Endothelial cell of umbilical vein (primary cell): Measurements from ENCODE around the gene TSPAN9. TPM values are rescaled to one million over a fixed set of nuclear protein-coding genes. Genes with fewer than 3 reads are reported as not detected.

ENCODE experiments used
- BruUV-seq: library from RNA; stranded (reverse); fragments of 400-500 nt; replicated peaks from 2 replicates; lab custom pipeline; 2021; lab: Mats Ljungman, UMichigan
- CTCF ChIA-PET: fragments of 300-600, 350-600 bp; sonication (Branson Sonifier 250); formaldehyde crosslinking; loops from one replicate; lab custom pipeline; 2021; ENCODE audit warnings: antibody characterized with exemption, inconsistent platforms; lab: Charles Lee
- POLR2A ChIA-PET: fragments of 300-600, 350-600 bp; sonication (Branson Sonifier 250); formaldehyde crosslinking; loops from one replicate; lab custom pipeline; 2021; ENCODE audit warnings: antibody characterized with exemption, inconsistent platforms; lab: Charles Lee
- DNase-seq: peaks from one replicate; pipeline ENCODE4 v3.0.0-alpha.2; 2011; ENCODE audit warnings: low read depth, low spot score
- FAIRE-seq: peaks from 2 replicates; lab custom pipeline; 2011; peaks lifted over from hg19 to GRCh38; lab: Jason Lieb, UNC
- H2AFZ ChIP-seq: 2 replicates; pipeline ENCODE4 v1.6.0; 2012; ENCODE audit warnings: low read depth, low read length, control low read depth, inconsistent platforms
- H3K27ac ChIP-seq: 2 replicates; pipeline ENCODE4 v1.5.1; 2011; ENCODE audit warnings: low read depth, mild to moderate bottlenecking, control low read depth, low read length, moderate library complexity; ENCODE audit not compliant: insufficient read depth
- H3K27me3 ChIP-seq, 2 experiments: 2 replicates each; pipeline versions ENCODE4 v1.6.0 to v1.6.1; 2011; ENCODE audit warnings: low read length in 2 of 2, mixed read lengths in 1 of 2; ENCODE audit not compliant: control insufficient read depth in 2 of 2, insufficient read depth in 2 of 2
- H3K36me3 ChIP-seq, 2 experiments: 2 replicates in 1 of 2; 3 replicates in 1 of 2; pipeline ENCODE4 v1.5.1; 2011; ENCODE audit warnings: low read length in 2 of 2, mild to moderate bottlenecking in 1 of 2, moderate library complexity in 1 of 2; ENCODE audit not compliant: control insufficient read depth in 2 of 2, insufficient read depth in 2 of 2; ENCODE audit errors: extremely low read depth in 1 of 2
- H3K4me1 ChIP-seq: 3 replicates; pipeline ENCODE4 v1.5.1; 2011; ENCODE audit warnings: mild to moderate bottlenecking, low read length; ENCODE audit not compliant: control insufficient read depth, insufficient read depth; ENCODE audit errors: extremely low read depth
- H3K4me2 ChIP-seq: 2 replicates; pipeline ENCODE4 v1.6.1; 2011; ENCODE audit warnings: low read length, control low read depth, mixed read lengths; ENCODE audit not compliant: insufficient read depth
- H3K4me3 ChIP-seq, 3 experiments: fragments of 200-600 bp in 1 of 3; sonication (generic), shearing (Covaris generic) in 1 of 3; replicated peaks in 1 of 3; 2 replicates each; pipeline ENCODE4 v1.5.1; 2011 to 2016; ENCODE audit warnings: control low read depth in 3 of 3, low read length in 3 of 3, mild to moderate bottlenecking in 2 of 3, inconsistent platforms in 1 of 3, low read depth in 1 of 3, moderate library complexity in 1 of 3; ENCODE audit not compliant: insufficient read depth in 1 of 3
- H3K79me2 ChIP-seq: 2 replicates; pipeline ENCODE4 v1.6.0; 2012; ENCODE audit warnings: low read length, inconsistent platforms; ENCODE audit not compliant: control insufficient read depth, insufficient read depth
- H3K9ac ChIP-seq: replicated peaks from 2 replicates; pipeline ENCODE3; 2011; ENCODE audit warnings: low read length, control low read depth; ENCODE audit not compliant: insufficient read depth; ENCODE audit errors: extremely low read depth
- H3K9me1 ChIP-seq: replicated peaks from 3 replicates; pipeline ENCODE4 v1.6.0; 2011; ENCODE audit warnings: mild to moderate bottlenecking, low read length; ENCODE audit not compliant: control insufficient read depth, insufficient read depth; ENCODE audit errors: extremely low read depth
- H3K9me3 ChIP-seq: replicated peaks from 2 replicates; pipeline ENCODE4 v1.5.1; 2012; ENCODE audit warnings: low read length, inconsistent platforms; ENCODE audit not compliant: control insufficient read depth, insufficient read depth
- H4K20me1 ChIP-seq: replicated peaks from 2 replicates; pipeline ENCODE3; 2011; ENCODE audit warnings: mild to moderate bottlenecking, low read length; ENCODE audit not compliant: control insufficient read depth, insufficient read depth; ENCODE audit errors: extremely low read depth
- EZH2 ChIP-seq: IDR thresholded peaks from 2 replicates; pipeline ENCODE4 v1.6.1; 2012; ENCODE audit warnings: borderline replicate concordance, low read depth, mild to moderate bottlenecking, moderate library complexity, low read length, inconsistent platforms; ENCODE audit not compliant: severe bottlenecking
- FOS ChIP-seq: IDR thresholded peaks from 2 replicates; pipeline ENCODE4 v1.6.1; 2011; ENCODE audit warnings: mild to moderate bottlenecking, low read length, moderate library complexity, borderline replicate concordance; ENCODE audit not compliant: insufficient read depth
- GATA2 ChIP-seq: IDR thresholded peaks from 2 replicates; pipeline ENCODE4 v1.7.0; 2011; ENCODE audit warnings: low read depth, mild to moderate bottlenecking, moderate library complexity, mixed read lengths, low read length; ENCODE audit not compliant: insufficient read length, insufficient read depth
- JUN ChIP-seq: IDR thresholded peaks from 2 replicates; pipeline ENCODE4 v1.6.1; 2011; ENCODE audit warnings: borderline replicate concordance, low read depth; ENCODE audit not compliant: insufficient read length, insufficient read depth
- MYC ChIP-seq: IDR thresholded peaks from one replicate; pipeline ENCODE4 v1.6.1; 2011; ENCODE audit warnings: mild to moderate bottlenecking, low read depth, low read length
- POLR2A ChIP-seq: IDR thresholded peaks from 2 replicates; pipeline ENCODE4 v1.6.1; 2012; ENCODE audit warnings: low read depth, mild to moderate bottlenecking, control low read depth, low read length
- POLR2AphosphoS5 ChIP-seq: IDR thresholded peaks from 2 replicates; pipeline ENCODE4 v1.6.1; 2012; ENCODE audit warnings: low read depth, mild to moderate bottlenecking, control low read depth, low read length, moderate library complexity; ENCODE audit not compliant: insufficient read depth
- dilution Hi-C: fragments of 300-500 bp; cut with MboI; formaldehyde crosslinking; loops from one replicate; pipeline ENCODE4 v1.15.0; 2019; ENCODE audit warnings: low sequenced_read_pairs; ENCODE audit not compliant: extremely low pct_ligation_motif_present
- intact Hi-C: fragments of 100-400 bp; cut with micrococcal nuclease; formaldehyde crosslinking; loops from one replicate; pipeline ENCODE4 v1.10.0; 2022
- polyA plus RNA-seq, 4 experiments: library from polyadenylated mRNA; depleted of rRNA in 3 of 4; stranded (reverse) in 3 of 4; unstranded in 1 of 4; fragments of >200 nt; gene quantifications; 2 replicates each; pipeline versions ENCODE4 v1.2.1 to v1.2.3, GENCODE V29; 2011 to 2012; ENCODE audit warnings: missing spikeins in 1 of 4
- total RNA-seq: library from RNA; stranded (reverse); gene quantifications from 2 replicates; pipeline ENCODE4 v1.2.3, GENCODE V29; 2021
- TF ChIP-seq, protein P1 (sequence below): IDR thresholded peaks from 2 replicates; pipeline ENCODE4 v1.6.1; 2011; ENCODE audit not compliant: insufficient read depth, insufficient read length
- TF ChIP-seq, protein P2 (sequence below), 2 donors: IDR thresholded peaks; 1 replicate in 1 of 2; 2 replicates in 1 of 2; pipeline ENCODE4 v1.5.1; 2011; ENCODE audit warnings: low read length in 2 of 2, mild to moderate bottlenecking in 2 of 2, moderate library complexity in 2 of 2, control low read depth in 1 of 2, inconsistent platforms in 1 of 2, low read depth in 1 of 2; ENCODE audit not compliant: insufficient read depth in 1 of 2; ENCODE audit errors: extremely low read depth in 1 of 2

The TSPAN9 gene
- total and polyA plus RNA-seq, 2 donors (not counting 3 experiments of a cell fraction or from before 2014, with no cell fraction given): 43.3 to 66.8 TPM

DNA sequence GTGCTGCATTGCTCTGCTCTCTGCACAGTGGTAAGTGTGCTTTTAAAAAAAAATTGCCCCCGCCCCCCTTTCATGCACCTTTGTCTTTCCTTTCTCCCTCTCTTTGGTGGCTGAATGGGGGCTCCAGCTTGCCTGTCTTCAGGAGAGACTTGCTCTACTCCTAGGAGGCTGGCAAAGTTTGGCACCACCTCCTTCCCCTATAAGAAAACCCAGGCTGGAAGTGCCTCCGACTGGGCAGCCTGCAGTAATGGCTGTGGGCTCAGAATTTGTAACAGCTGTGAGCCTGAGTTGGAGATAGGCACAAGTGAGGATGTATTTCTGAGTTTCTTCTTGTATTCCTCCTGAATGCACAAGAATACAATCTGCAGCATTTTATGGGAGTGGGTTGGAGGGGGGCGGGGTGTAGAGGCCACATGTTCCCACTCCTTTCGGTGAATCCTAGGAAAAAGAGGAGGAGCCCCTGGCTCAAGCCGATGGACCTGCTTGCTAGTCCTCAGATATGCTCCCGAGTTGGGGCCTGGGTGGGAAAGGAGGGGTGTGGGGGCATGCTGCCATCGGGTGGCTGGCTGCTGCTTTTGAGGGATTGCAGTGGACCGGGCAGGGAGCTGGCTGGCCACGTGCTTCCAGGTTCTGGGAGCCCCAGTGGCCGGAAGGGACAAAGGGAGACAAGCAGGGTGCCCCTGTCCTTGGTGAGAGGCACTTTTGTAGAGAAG is 124.3 kb downstream of the TSPAN9 start:
- H3K79me2 ChIP-seq: no peaks in the 10 kb centered on the region
- H3K9ac ChIP-seq: no peak overlapping the region
- TF ChIP-seq EZH2: no peak
- TF ChIP-seq POLR2AphosphoS5: no peak
- no peak for TF ChIP-seq GATA2
- no peak for TF ChIP-seq MYC
- TF ChIP-seq JUN: no peak
- TF ChIP-seq, protein P1, sequence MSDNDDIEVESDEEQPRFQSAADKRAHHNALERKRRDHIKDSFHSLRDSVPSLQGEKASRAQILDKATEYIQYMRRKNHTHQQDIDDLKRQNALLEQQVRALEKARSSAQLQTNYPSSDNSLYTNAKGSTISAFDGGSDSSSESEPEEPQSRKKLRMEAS: no peak
- TF ChIP-seq, protein P2, sequence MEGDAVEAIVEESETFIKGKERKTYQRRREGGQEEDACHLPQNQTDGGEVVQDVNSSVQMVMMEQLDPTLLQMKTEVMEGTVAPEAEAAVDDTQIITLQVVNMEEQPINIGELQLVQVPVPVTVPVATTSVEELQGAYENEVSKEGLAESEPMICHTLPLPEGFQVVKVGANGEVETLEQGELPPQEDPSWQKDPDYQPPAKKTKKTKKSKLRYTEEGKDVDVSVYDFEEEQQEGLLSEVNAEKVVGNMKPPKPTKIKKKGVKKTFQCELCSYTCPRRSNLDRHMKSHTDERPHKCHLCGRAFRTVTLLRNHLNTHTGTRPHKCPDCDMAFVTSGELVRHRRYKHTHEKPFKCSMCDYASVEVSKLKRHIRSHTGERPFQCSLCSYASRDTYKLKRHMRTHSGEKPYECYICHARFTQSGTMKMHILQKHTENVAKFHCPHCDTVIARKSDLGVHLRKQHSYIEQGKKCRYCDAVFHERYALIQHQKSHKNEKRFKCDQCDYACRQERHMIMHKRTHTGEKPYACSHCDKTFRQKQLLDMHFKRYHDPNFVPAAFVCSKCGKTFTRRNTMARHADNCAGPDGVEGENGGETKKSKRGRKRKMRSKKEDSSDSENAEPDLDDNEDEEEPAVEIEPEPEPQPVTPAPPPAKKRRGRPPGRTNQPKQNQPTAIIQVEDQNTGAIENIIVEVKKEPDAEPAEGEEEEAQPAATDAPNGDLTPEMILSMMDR (IDR thresholded peaks at IDR 0.05; ENCODE audit: extremely low read depth in 1 of 2, insufficient read depth in 1 of 2, low read depth in 1 of 2, low read length in 2 of 2): no peak
- TF ChIP-seq POLR2A: no peak
- TF ChIP-seq FOS: no peak
- peaks cover 2 to 11% of the 10 kb centered on the region in 2 experiments for H3K27me3 ChIP-seq
- no peaks in the 10 kb centered on the region for H3K9me1 ChIP-seq
- H3K36me3 ChIP-seq: no peaks in the 10 kb centered on the region
- no peak overlapping the region for H2AFZ ChIP-seq
- FAIRE-seq (no peak), DNase-seq (no peak)
- H3K4me1 ChIP-seq: peaks cover 22% of the 10 kb centered on the region
- no peak overlapping the region for H3K4me2 ChIP-seq
- BruUV-seq: no TSS peak
- no peak overlapping the region for H3K4me3 ChIP-seq
- dilution Hi-C loops: no loop called here
- H3K27ac ChIP-seq: no peak overlapping the region
- POLR2A ChIA-PET: no interaction called here
- CTCF ChIA-PET: interaction anchor here (0.8 to 4.1 kb wide), 11 partner anchors 8 to 128 kb away, joined by 3 to 25 read pairs (median 7); no protein-coding TSS in a partner anchor
- intact Hi-C loops: loop anchor here (2.0 to 5.0 kb wide), 2 partner anchors 49 to 73 kb away; no protein-coding TSS in a partner anchor
- H4K20me1 ChIP-seq: no peaks in the 10 kb centered on the region
- H3K9me3 ChIP-seq: no peaks in the 10 kb centered on the region
